Left forelimb (tissue), 1 donor: ENCODE measurements around the gene TOR1A.
A peak's percentile ranks its signal among the peaks of the same experiment; 100 is the strongest.

Experiments used
- DNase-seq: peaks from one replicate; pipeline ENCODE4 v3.0.0-alpha.2; 2018; ENCODE audit warnings: low spot score

TOR1A gene

GRCh38 chr9:129823935-129824601 lies at the start of gene TOR1A:
TSS of gene TOR1A (minus strand) at chr9:129824136. CDS start at chr9:129824085, 51 bp downstream.
- peak; percentile 95 for DNase-seq

GRCh38 chr9:129871046-129871445 lies 47.1 kb upstream of the TOR1A start:
- no peak for DNase-seq

GRCh38 chr9:129869585-129870501 lies 45.9 kb upstream of the TOR1A start:
- DNase-seq = no peak

GRCh38 chr9:129868872-129869486 lies 45.0 kb upstream of the TOR1A start:
- no peak for DNase-seq

GRCh38 chr9:129868023-129868871 lies 44.3 kb upstream of the TOR1A start:
- no peak for DNase-seq

GRCh38 chr9:129867136-129868022 lies 43.4 kb upstream of the TOR1A start:
- DNase-seq = no peak

GRCh38 chr9:129866394-129867135 lies 42.6 kb upstream of the TOR1A start:
- no peak for DNase-seq

- DNase-seq = no peak
Observed at GRCh38 chr9:129865668-129866320, 41.9 kb upstream of the TOR1A start.

- no peak for DNase-seq
Observed at GRCh38 chr9:129864991-129865647, 41.2 kb upstream of the TOR1A start.

GRCh38 chr9:129863059-129863690 lies 39.2 kb upstream of the TOR1A start:
- no peak for DNase-seq

- no peak for DNase-seq
Observed at GRCh38 chr9:129861447-129861827, 37.5 kb upstream of the TOR1A start.

- DNase-seq = no peak
Observed at GRCh38 chr9:129860653-129861446, 36.9 kb upstream of the TOR1A start.

- DNase-seq = no peak
Observed at GRCh38 chr9:129858167-129858962, 34.4 kb upstream of the TOR1A start.

GRCh38 chr9:129857207-129857606 lies 33.3 kb upstream of the TOR1A start:
- DNase-seq = no peak

- no peak for DNase-seq
Observed at GRCh38 chr9:129854588-129855110, 30.7 kb upstream of the TOR1A start.

- DNase-seq = no peak
Observed at GRCh38 chr9:129853614-129854013, 29.7 kb upstream of the TOR1A start.

- DNase-seq = no peak
Observed at GRCh38 chr9:129852579-129852978, 28.6 kb upstream of the TOR1A start.
